Occipital lobe (tissue), 2 donors: ENCODE results near the gene CD52. TPM values are rescaled to one million over a fixed set of nuclear protein-coding genes. Genes with fewer than 3 reads are reported as not detected.
"Not testable (repeated sequence)": the region's sequence is repeated elsewhere in the genome, so short reads cannot be mapped to it uniquely, and the experiment has no call there.

Experiments used
- DNase-seq: peaks from one replicate; lab custom pipeline; 2025; lab: John Stamatoyannopoulos, UW
- total RNA-seq: library from RNA; depleted of rRNA; stranded (reverse); fragments of >200 nt; gene quantifications from one replicate; pipeline ENCODE4 v1.2.3, GENCODE V29; 2014

The CD52 gene
- total RNA-seq, 1 donor from 2014 or later: 1.1 TPM

GRCh38 chr1:26329380-26329779 lies 11.6 kb downstream of the CD52 start:
- not testable (repeated sequence) for DNase-seq

- DNase-seq: no peak
Observed at GRCh38 chr1:26330276-26330675, 12.5 kb downstream of the CD52 start.

GRCh38 chr1:26333312-26333711 lies 15.6 kb downstream of the CD52 start:
- not testable (repeated sequence) for DNase-seq

- DNase-seq: no peak
Observed at GRCh38 chr1:26335774-26336476, 18.2 kb downstream of the CD52 start.

GRCh38 chr1:26336477-26337205 lies 18.9 kb downstream of the CD52 start:
- DNase-seq: no peak

- no peak for DNase-seq
Observed at GRCh38 chr1:26337206-26337535, 19.4 kb downstream of the CD52 start.

GRCh38 chr1:26337625-26338024 lies 19.9 kb downstream of the CD52 start:
- DNase-seq: no peak

- no peak for DNase-seq
Observed at GRCh38 chr1:26338670-26339069, 20.9 kb downstream of the CD52 start.

- DNase-seq: no peak
Observed at GRCh38 chr1:26340047-26340481, 22.3 kb downstream of the CD52 start.

- no peak for DNase-seq
Observed at GRCh38 chr1:26344147-26344920, 26.6 kb downstream of the CD52 start.

- DNase-seq: no peak
Observed at GRCh38 chr1:26345718-26346117, 28.0 kb downstream of the CD52 start.

GRCh38 chr1:26346274-26347033 lies 28.7 kb downstream of the CD52 start:
- DNase-seq: no peak

- no peak for DNase-seq
Observed at GRCh38 chr1:26349188-26349876, 31.6 kb downstream of the CD52 start.

- DNase-seq: no peak
Observed at GRCh38 chr1:26349877-26350244, 32.1 kb downstream of the CD52 start.

GRCh38 chr1:26350343-26350700 lies 32.6 kb downstream of the CD52 start:
- no peak for DNase-seq

- no peak for DNase-seq
Observed at GRCh38 chr1:26350701-26351589, 33.2 kb downstream of the CD52 start.

- no peak for DNase-seq
Observed at GRCh38 chr1:26351590-26352337, 34.0 kb downstream of the CD52 start.

- no peak for DNase-seq
Observed at GRCh38 chr1:26352338-26352679, 34.6 kb downstream of the CD52 start.

- no peak for DNase-seq
Observed at GRCh38 chr1:26353210-26353859, 35.6 kb downstream of the CD52 start.
